ENCODE results near the gene HLCS.

GRCh38 chr21:36932161-36932816 lies 34.2 kb downstream of the HLCS start:
- TF ChIP-seq, protein P1, sequence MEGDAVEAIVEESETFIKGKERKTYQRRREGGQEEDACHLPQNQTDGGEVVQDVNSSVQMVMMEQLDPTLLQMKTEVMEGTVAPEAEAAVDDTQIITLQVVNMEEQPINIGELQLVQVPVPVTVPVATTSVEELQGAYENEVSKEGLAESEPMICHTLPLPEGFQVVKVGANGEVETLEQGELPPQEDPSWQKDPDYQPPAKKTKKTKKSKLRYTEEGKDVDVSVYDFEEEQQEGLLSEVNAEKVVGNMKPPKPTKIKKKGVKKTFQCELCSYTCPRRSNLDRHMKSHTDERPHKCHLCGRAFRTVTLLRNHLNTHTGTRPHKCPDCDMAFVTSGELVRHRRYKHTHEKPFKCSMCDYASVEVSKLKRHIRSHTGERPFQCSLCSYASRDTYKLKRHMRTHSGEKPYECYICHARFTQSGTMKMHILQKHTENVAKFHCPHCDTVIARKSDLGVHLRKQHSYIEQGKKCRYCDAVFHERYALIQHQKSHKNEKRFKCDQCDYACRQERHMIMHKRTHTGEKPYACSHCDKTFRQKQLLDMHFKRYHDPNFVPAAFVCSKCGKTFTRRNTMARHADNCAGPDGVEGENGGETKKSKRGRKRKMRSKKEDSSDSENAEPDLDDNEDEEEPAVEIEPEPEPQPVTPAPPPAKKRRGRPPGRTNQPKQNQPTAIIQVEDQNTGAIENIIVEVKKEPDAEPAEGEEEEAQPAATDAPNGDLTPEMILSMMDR (IDR thresholded peaks at IDR 0.05; ENCODE audit: low read depth, low read length): no peak
- TF ChIP-seq EZH2phosphoT487 (IDR thresholded peaks at IDR 0.05; ENCODE audit: low read depth): no peak

All from OCI-LY3 (cell line).